ENCODE data around the gene ROCK2.

- no peak for TF ChIP-seq POLR2AphosphoS5 (IDR thresholded peaks at IDR 0.05; ENCODE audit: low read depth, low read length)
- no peak for TF ChIP-seq TAF1 (IDR thresholded peaks at IDR 0.05; ENCODE audit: borderline replicate concordance, insufficient read depth, low read length)
These were observed 81.3 kb downstream of the ROCK2 start for GRCh38 chr2:11263177-11263576.

Measured in PFSK-1 (cell line).